IMR-90 (cell line): Measurements from ENCODE around the gene TPRKB. TPM values are rescaled to one million over a fixed set of nuclear protein-coding genes. Genes with fewer than 3 reads are reported as not detected.

Source experiments
- ATAC-seq: fragments of 200-7000 bp; cut with Tn5 transposase; 2 replicates; pipeline ENCODE4 v1.9.1; 2020; ENCODE audit warnings: low read depth, mild to moderate bottlenecking, moderate library complexity
- BruUV-seq: library from RNA; stranded (reverse); fragments of 400-500 nt; replicated peaks from 2 replicates; lab custom pipeline; 2021; lab: Mats Ljungman, UMichigan
- CTCF ChIA-PET: fragments of 300-600 bp; formaldehyde crosslinking; extraction: SDS; loops from one replicate; lab custom pipeline; 2021; ENCODE audit warnings: antibody characterized with exemption; lab: Yijun Ruan, JAX
- POLR2A ChIA-PET: fragments of 300-600 bp; sonication (Branson Sonifier 250); formaldehyde crosslinking; loops from one replicate; lab custom pipeline; 2022; ENCODE audit warnings: antibody characterized with exemption; ENCODE audit not compliant: unreplicated experiment; lab: Charles Lee
- DNase-seq: peaks from one replicate; pipeline ENCODE4 v3.0.0; 2013
- H2AFZ ChIP-seq: replicated peaks from 2 replicates; pipeline ENCODE3; 2013; ENCODE audit warnings: low read length, mild to moderate bottlenecking; ENCODE audit not compliant: poor library complexity
- H2AK5ac ChIP-seq: 2 replicates; pipeline ENCODE4 v1.6.1; 2013; ENCODE audit warnings: low read depth, low read length, inconsistent platforms
- H2AK9ac ChIP-seq: replicated peaks from 2 replicates; pipeline ENCODE3; 2013; ENCODE audit warnings: mild to moderate bottlenecking, low read depth, low read length, moderate library complexity; ENCODE audit not compliant: poor library complexity
- H2BK120ac ChIP-seq: 2 replicates; pipeline ENCODE4 v1.6.1; 2013; ENCODE audit warnings: low read depth, low read length, inconsistent platforms
- H2BK15ac ChIP-seq: 3 replicates; pipeline ENCODE4 v1.6.1; 2013; ENCODE audit warnings: low read depth, low read length, inconsistent platforms
- H2BK20ac ChIP-seq: 2 replicates; pipeline ENCODE4 v1.6.1; 2013; ENCODE audit warnings: low read depth, mild to moderate bottlenecking, inconsistent platforms, low read length, moderate library complexity
- H2BK5ac ChIP-seq: 2 replicates; pipeline ENCODE4 v1.6.1; 2013; ENCODE audit warnings: mild to moderate bottlenecking, low read depth, low read length, inconsistent platforms; ENCODE audit not compliant: poor library complexity, severe bottlenecking
- H3K14ac ChIP-seq: replicated peaks from 2 replicates; pipeline ENCODE4 v1.6.1; 2013; ENCODE audit warnings: low read depth, low read length, inconsistent platforms
- H3K18ac ChIP-seq: 2 replicates; pipeline ENCODE4 v1.6.1; 2013; ENCODE audit warnings: low read depth, low read length, control low read depth
- H3K23ac ChIP-seq: 2 replicates; pipeline ENCODE4 v1.6.1; 2013; ENCODE audit warnings: low read depth, low read length, inconsistent platforms
- H3K27ac ChIP-seq: 2 replicates; pipeline ENCODE4 v1.5.1; 2013; ENCODE audit warnings: mild to moderate bottlenecking, control low read depth, low read length; ENCODE audit not compliant: insufficient read depth
- H3K27me3 ChIP-seq: 2 replicates; pipeline ENCODE4 v1.6.1; 2013; ENCODE audit warnings: low read length; ENCODE audit not compliant: control insufficient read depth, insufficient read depth
- H3K36me3 ChIP-seq: 2 replicates; pipeline ENCODE4 v1.6.1; 2013; ENCODE audit warnings: low read length, mixed read lengths; ENCODE audit not compliant: control insufficient read depth, insufficient read depth
- H3K4ac ChIP-seq: 2 replicates; pipeline ENCODE4 v1.6.1; 2013; ENCODE audit warnings: low read depth, low read length, inconsistent platforms
- H3K4me1 ChIP-seq: 2 replicates; pipeline ENCODE4 v1.6.1; 2013; ENCODE audit warnings: low read length, mixed read lengths; ENCODE audit not compliant: control insufficient read depth, insufficient read depth
- H3K4me2 ChIP-seq: 2 replicates; pipeline ENCODE4 v1.6.1; 2013; ENCODE audit warnings: low read depth, mild to moderate bottlenecking, control low read depth, low read length, moderate library complexity
- H3K4me3 ChIP-seq: 2 replicates; pipeline ENCODE4 v1.5.1; 2013; ENCODE audit warnings: low read depth, mild to moderate bottlenecking, control low read depth, low read length, moderate library complexity; ENCODE audit not compliant: insufficient read depth
- H3K56ac ChIP-seq: 2 replicates; pipeline ENCODE4 v1.6.1; 2013; ENCODE audit warnings: low read length, inconsistent platforms; ENCODE audit not compliant: insufficient read depth; ENCODE audit errors: extremely low read depth
- H3K79me1 ChIP-seq, 2 experiments: 2 replicates each; pipeline ENCODE4 v1.6.1; 2013; ENCODE audit warnings: low read length in 2 of 2, inconsistent platforms in 1 of 2, low read depth in 1 of 2
- H3K9ac ChIP-seq: 2 replicates; pipeline ENCODE4 v1.6.1; 2013; ENCODE audit warnings: low read depth, low read length, control low read depth
- H3K9me1 ChIP-seq: 2 replicates; pipeline ENCODE4 v1.6.1; 2013; ENCODE audit warnings: low read length, inconsistent platforms; ENCODE audit not compliant: insufficient read depth
- H3K9me3 ChIP-seq: 2 replicates; pipeline ENCODE4 v1.6.1; 2013; ENCODE audit warnings: low read length; ENCODE audit not compliant: control insufficient read depth, insufficient read depth
- H4K20me1 ChIP-seq: 2 replicates; pipeline ENCODE4 v1.6.1; 2013; ENCODE audit warnings: low read length, inconsistent platforms; ENCODE audit not compliant: insufficient read depth
- H4K5ac ChIP-seq: 2 replicates; pipeline ENCODE4 v1.6.1; 2013; ENCODE audit warnings: mild to moderate bottlenecking, low read depth, low read length, control low read depth
- H4K8ac ChIP-seq, 2 experiments: 2 replicates each; pipeline ENCODE4 v1.6.1; 2013; ENCODE audit warnings: low read depth in 2 of 2, low read length in 2 of 2, control low read depth in 1 of 2, inconsistent platforms in 1 of 2
- H4K91ac ChIP-seq: 2 replicates; pipeline ENCODE4 v1.6.1; 2013; ENCODE audit warnings: low read depth, low read length, inconsistent platforms; ENCODE audit not compliant: insufficient read depth
- BHLHE40 ChIP-seq: fragments of 150-350 bp; IDR thresholded peaks from 2 replicates; pipeline ENCODE4 v1.6.1; 2016; ENCODE audit warnings: mild to moderate bottlenecking, low read depth, low read length
- CEBPB ChIP-seq: IDR thresholded peaks from 2 replicates; pipeline ENCODE4 v1.6.1; 2012; ENCODE audit warnings: low read depth, low read length, improper control_type of control experiment
- CHD1 ChIP-seq: IDR thresholded peaks from 2 replicates; pipeline ENCODE4 v1.6.1; 2012; ENCODE audit warnings: low read depth, low read length, improper control_type of control experiment
- CTCF ChIP-seq: conservative IDR thresholded peaks from 2 replicates; pipeline ENCODE4 v1.5.1; 2012; ENCODE audit warnings: mild to moderate bottlenecking, low read depth, low read length, improper control_type of control experiment
- FOS ChIP-seq: fragments of 150-350 bp; IDR thresholded peaks from 2 replicates; pipeline ENCODE4 v1.6.1; 2016; ENCODE audit warnings: low read depth, low read length
- MAFK ChIP-seq: IDR thresholded peaks from 2 replicates; pipeline ENCODE4 v1.6.1; 2012; ENCODE audit warnings: low read depth, low read length, improper control_type of control experiment
- MAZ ChIP-seq: IDR thresholded peaks from 2 replicates; pipeline ENCODE4 v1.6.1; 2012; ENCODE audit warnings: low read depth, mild to moderate bottlenecking, low read length, improper control_type of control experiment, moderate library complexity, borderline replicate concordance
- MXI1 ChIP-seq: IDR thresholded peaks from 2 replicates; pipeline ENCODE4 v1.6.1; 2012; ENCODE audit warnings: low read depth, mild to moderate bottlenecking, low read length, moderate library complexity, borderline replicate concordance
- NFE2L2 ChIP-seq: fragments of 150-350 bp; IDR thresholded peaks from 2 replicates; pipeline ENCODE4 v1.6.1; 2016; ENCODE audit warnings: low read depth, mild to moderate bottlenecking, low read length
- POLR2A ChIP-seq: IDR thresholded peaks from 2 replicates; pipeline ENCODE4 v1.6.1; 2012; ENCODE audit warnings: mild to moderate bottlenecking, low read depth, low read length
- RAD21 ChIP-seq: IDR thresholded peaks from 2 replicates; pipeline ENCODE4 v1.6.1; 2012; ENCODE audit warnings: low read length, improper control_type of control experiment
- RCOR1 ChIP-seq: IDR thresholded peaks from 2 replicates; pipeline ENCODE4 v1.6.1; 2012; ENCODE audit warnings: mild to moderate bottlenecking, low read length, improper control_type of control experiment; ENCODE audit not compliant: insufficient replicate concordance
- RFX5 ChIP-seq: IDR thresholded peaks from 2 replicates; pipeline ENCODE4 v1.8.0; 2012; ENCODE audit warnings: low read depth, mild to moderate bottlenecking, low read length, moderate library complexity
- SMC3 ChIP-seq: fragments of 150-350 bp; IDR thresholded peaks from 2 replicates; pipeline ENCODE4 v1.6.1; 2016; ENCODE audit warnings: low read depth, mild to moderate bottlenecking, antibody characterized with exemption, low read length, moderate library complexity
- WGBS, 2 experiments: methylation state at CpG; one replicate each; pipeline versions ENCODE4 v1.1.5 to v1.1.7; 2013; ENCODE audit warnings: missing lambda C conversion rate in 2 of 2; ENCODE audit not compliant: insufficient read length in 1 of 2; ENCODE audit errors: extremely low coverage in 2 of 2; 5-methylcytosine and 5-hydroxymethylcytosine counted together
- dilution Hi-C: fragments of 300-500 bp; cut with HindIII; formaldehyde crosslinking; loops from one replicate; pipeline ENCODE4 v1.14.3; 2018; ENCODE audit warnings: low sequenced_read_pairs; ENCODE audit not compliant: unreplicated experiment
- in situ Hi-C: fragments of 300-500 bp; cut with MboI; formaldehyde crosslinking; loops from 3 replicates; pipeline ENCODE4 v1.14.3; 2019; ENCODE audit warnings: low sequenced_read_pairs, inconsistent platforms, mixed read lengths
- intact Hi-C: fragments of 100-400 bp; cut with micrococcal nuclease; formaldehyde crosslinking; loops from 2 replicates; pipeline ENCODE4 v1.10.0; 2022
- polyA plus RNA-seq, 3 experiments: library from polyadenylated mRNA; depleted of rRNA; stranded (reverse); fragments of >200 nt; gene quantifications; 2 replicates each; pipeline ENCODE4 v1.2.3, GENCODE V29; 2012; ENCODE audit warnings: low replicate concordance in 1 of 3
- total RNA-seq: library from RNA; depleted of rRNA; stranded (reverse); fragments of >200 nt; gene quantifications from 2 replicates; pipeline ENCODE4 v1.2.3, GENCODE V29; 2012
- TF ChIP-seq, protein P1 (sequence below): fragments of 150-350 bp; IDR thresholded peaks from 2 replicates; pipeline ENCODE4 v1.6.1; 2017; ENCODE audit warnings: mild to moderate bottlenecking, antibody characterized with exemption, low read length, low read depth

Gene TPRKB
- total and polyA plus RNA-seq, 2 of the 4 experiments (the other 2 are of a cell fraction): 35.3 to 37.6 TPM

DNA sequence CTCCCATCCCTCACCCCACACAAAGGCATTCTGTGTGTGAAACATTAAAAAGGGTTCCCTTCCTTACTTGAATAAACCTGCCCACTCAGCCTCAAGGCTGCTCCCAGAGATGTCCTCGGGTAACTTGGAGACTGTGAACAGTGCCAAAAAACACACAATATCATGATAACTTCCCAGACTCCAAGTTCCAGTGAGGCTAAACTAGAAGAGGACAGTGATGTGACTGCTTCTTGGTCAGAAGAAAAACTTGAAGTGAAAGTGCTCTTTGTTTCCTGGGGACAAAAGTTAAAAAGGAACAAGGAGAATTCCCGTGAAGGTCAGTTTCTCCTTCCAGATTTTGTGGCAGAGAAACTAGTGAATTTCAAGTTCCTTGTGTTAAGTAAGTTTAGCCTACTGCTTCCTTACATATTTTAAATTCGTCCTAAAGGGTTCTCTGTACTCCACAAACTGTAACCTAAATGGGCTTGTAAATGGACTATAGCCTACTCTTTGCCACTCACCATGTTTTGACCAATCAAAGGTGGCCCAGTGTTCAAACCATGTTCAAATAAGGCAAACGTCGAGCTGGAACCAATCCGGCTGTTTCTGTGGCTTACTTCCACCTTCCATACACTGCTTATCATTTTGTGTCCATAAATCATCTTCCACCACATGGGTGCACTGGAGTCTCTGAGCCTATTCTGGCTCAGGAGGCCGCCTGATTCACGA is 20.4 kb downstream of the TPRKB start:
- ATAC-seq (peak; percentile 84), DNase-seq (peak; percentile 57)
- H3K9me1 ChIP-seq: no peaks in the 10 kb centered on the region
- no peak overlapping the region for H3K27ac ChIP-seq
- H3K4ac ChIP-seq: no peak overlapping the region
- H2BK5ac ChIP-seq: no peak overlapping the region
- ChIA-PET CTCF (no interaction called here), POLR2A (no interaction called here)
- TF ChIP-seq POLR2A (no peak), SMC3 (no peak), CEBPB (no peak), BHLHE40 (no peak), NFE2L2 (no peak), CTCF (no peak), FOS (no peak), RAD21 (no peak), RFX5 (no peak), MAFK (no peak), RCOR1 (no peak), MAZ (no peak), MXI1 (no peak), CHD1 (no peak)
- TF ChIP-seq, protein P1, sequence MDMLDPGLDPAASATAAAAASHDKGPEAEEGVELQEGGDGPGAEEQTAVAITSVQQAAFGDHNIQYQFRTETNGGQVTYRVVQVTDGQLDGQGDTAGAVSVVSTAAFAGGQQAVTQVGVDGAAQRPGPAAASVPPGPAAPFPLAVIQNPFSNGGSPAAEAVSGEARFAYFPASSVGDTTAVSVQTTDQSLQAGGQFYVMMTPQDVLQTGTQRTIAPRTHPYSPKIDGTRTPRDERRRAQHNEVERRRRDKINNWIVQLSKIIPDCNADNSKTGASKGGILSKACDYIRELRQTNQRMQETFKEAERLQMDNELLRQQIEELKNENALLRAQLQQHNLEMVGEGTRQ: no peak
- H2AK5ac ChIP-seq: no peak overlapping the region
- no peak overlapping the region for H2AK9ac ChIP-seq
- peak overlapping the region; percentile 17 to 20; a peak in 1 of 4 replicates for H4K8ac ChIP-seq
- peak overlapping the region; percentile 48; the same call in 1 of the 2 replicates for H3K4me2 ChIP-seq
- H4K91ac ChIP-seq: no peak overlapping the region
- H3K9me3 ChIP-seq: no peaks in the 10 kb centered on the region
- in situ Hi-C loops: no loop called here
- peak overlapping the region; percentile 26 for H2AFZ ChIP-seq
- H2BK20ac ChIP-seq: no peak overlapping the region
- no peaks in the 10 kb centered on the region for H3K4me1 ChIP-seq
- H3K56ac ChIP-seq: no peak overlapping the region
- dilution Hi-C loops: no loop called here
- H3K27me3 ChIP-seq: peaks cover under 1% of the 10 kb centered on the region; the same call in 1 of the 2 replicates
- intact Hi-C loops: no loop called here
- no peak overlapping the region for H2BK120ac ChIP-seq
- H4K5ac ChIP-seq: no peak overlapping the region; the same call in 1 of the 2 replicates
- BruUV-seq: no TSS peak
- no peaks in the 10 kb centered on the region for H3K79me1 ChIP-seq
- H3K9ac ChIP-seq: peak overlapping the region; percentile 13; the same call in 1 of the 2 replicates
- peak overlapping the region; percentile 24; the same call in 1 of the 2 replicates for H3K18ac ChIP-seq
- H3K14ac ChIP-seq: no peak overlapping the region
- no peaks in the 10 kb centered on the region for H3K36me3 ChIP-seq
- no peaks in the 10 kb centered on the region for H4K20me1 ChIP-seq
- no peak overlapping the region for H2BK15ac ChIP-seq
- H3K23ac ChIP-seq: no peak overlapping the region
- H3K4me3 ChIP-seq: no peak overlapping the region
- WGBS, 2 experiments: 39% methylated on average over 4 of the region's 8 CpGs; no CpG with 5 or more reads in 1 of the 2 experiments
